Measurements from ENCODE around the gene PHF24. TPM values are rescaled to one million over a fixed set of nuclear protein-coding genes. Genes with fewer than 3 reads are reported as not detected.

PHF24 gene
- total and polyA plus RNA-seq, 2 donors from 2014 or later: 0.09 to 0.98 TPM

DNA sequence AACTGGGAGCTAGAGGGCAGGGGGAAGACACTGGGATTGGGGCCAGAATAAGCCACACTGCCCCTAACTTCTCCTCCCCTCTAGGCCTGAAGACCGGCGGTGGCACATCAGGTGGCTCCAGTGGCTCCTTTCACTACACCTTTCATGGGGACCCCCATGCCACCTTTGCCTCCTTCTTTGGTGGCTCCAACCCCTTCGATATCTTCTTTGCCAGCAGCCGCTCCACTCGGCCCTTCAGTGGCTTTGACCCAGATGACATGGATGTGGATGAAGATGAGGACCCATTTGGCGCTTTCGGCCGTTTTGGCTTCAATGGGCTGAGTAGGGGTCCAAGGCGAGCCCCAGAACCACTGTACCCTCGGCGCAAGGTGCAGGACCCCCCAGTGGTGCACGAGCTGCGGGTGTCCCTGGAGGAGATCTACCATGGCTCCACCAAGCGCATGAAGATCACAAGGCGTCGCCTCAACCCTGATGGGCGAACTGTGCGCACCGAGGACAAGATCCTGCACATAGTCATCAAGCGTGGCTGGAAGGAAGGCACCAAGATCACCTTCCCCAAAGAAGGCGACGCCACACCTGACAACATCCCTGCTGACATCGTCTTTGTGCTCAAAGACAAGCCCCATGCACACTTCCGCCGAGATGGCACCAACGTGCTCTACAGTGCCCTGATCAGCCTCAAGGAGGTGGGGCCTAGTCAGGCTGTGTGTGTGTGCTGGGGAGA lies 38.3 kb downstream of the PHF24 start:
- H3K4me1 ChIP-seq (ENCODE audit: control insufficient read depth in 2 of 3, insufficient read depth in 2 of 3, low read depth in 1 of 3, low read length in 3 of 3): peaks cover 0 to 47% (median 40%) of the 10 kb centered on the region in 3 donors
- intact Hi-C loops (cut with DNase I): no loop called here
- DNase-seq: peak in 1 of 5 donors; percentile 64
- no peak for FAIRE-seq
- TF ChIP-seq, protein P1, sequence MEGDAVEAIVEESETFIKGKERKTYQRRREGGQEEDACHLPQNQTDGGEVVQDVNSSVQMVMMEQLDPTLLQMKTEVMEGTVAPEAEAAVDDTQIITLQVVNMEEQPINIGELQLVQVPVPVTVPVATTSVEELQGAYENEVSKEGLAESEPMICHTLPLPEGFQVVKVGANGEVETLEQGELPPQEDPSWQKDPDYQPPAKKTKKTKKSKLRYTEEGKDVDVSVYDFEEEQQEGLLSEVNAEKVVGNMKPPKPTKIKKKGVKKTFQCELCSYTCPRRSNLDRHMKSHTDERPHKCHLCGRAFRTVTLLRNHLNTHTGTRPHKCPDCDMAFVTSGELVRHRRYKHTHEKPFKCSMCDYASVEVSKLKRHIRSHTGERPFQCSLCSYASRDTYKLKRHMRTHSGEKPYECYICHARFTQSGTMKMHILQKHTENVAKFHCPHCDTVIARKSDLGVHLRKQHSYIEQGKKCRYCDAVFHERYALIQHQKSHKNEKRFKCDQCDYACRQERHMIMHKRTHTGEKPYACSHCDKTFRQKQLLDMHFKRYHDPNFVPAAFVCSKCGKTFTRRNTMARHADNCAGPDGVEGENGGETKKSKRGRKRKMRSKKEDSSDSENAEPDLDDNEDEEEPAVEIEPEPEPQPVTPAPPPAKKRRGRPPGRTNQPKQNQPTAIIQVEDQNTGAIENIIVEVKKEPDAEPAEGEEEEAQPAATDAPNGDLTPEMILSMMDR (IDR thresholded peaks at IDR 0.05; ENCODE audit: borderline replicate concordance, extremely low read depth, insufficient read depth): no peak
- no peaks in the 10 kb centered on the region for H3K9me3 ChIP-seq (ENCODE audit: control insufficient read depth in 2 of 3, insufficient read depth in 1 of 3, low read length in 3 of 3)
- peaks cover 0 to 3% (median 0%) of the 10 kb centered on the region in 3 donors for H3K36me3 ChIP-seq (ENCODE audit: control insufficient read depth in 2 of 3, insufficient read depth in 3 of 3, low read length in 3 of 3)
- peak overlapping the region in 1 of 3 donors; percentile 3 for H3K4me3 ChIP-seq (ENCODE audit: low read length in 3 of 3)
- H3K27ac ChIP-seq (ENCODE audit: low read depth in 2 of 2, low read length in 2 of 2): peak overlapping the region; percentile 81 to 86
- no peaks in the 10 kb centered on the region for H3K27me3 ChIP-seq (ENCODE audit: control insufficient read depth, insufficient read depth, low read length)
- peak overlapping the region in 1 of 3 donors; percentile 6 for H3K9ac ChIP-seq (ENCODE audit: low read length in 3 of 3)

DNA sequence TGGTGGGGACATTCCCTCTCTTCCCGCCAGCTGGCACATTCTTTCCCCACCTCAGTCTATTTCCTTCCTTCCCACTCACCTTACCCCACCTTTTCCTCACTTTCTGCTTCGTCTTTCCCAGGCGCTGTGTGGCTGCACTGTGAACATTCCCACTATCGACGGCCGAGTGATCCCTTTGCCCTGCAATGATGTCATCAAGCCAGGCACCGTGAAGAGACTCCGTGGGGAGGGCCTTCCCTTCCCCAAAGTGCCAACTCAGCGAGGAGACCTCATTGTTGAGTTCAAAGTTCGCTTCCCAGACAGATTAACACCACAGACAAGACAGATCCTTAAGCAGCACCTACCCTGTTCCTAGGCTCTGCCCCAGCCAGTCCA lies 38.8 kb downstream of the PHF24 start:
- peak overlapping the region in 1 of 3 donors; percentile 3 for H3K4me3 ChIP-seq (ENCODE audit: low read length in 3 of 3)
- H3K36me3 ChIP-seq (ENCODE audit: control insufficient read depth in 2 of 3, insufficient read depth in 3 of 3, low read length in 3 of 3): peaks cover 0 to 3% (median 0%) of the 10 kb centered on the region in 3 donors
- peak overlapping the region in 1 of 3 donors; percentile 6 for H3K9ac ChIP-seq (ENCODE audit: low read length in 3 of 3)
- no peaks in the 10 kb centered on the region for H3K27me3 ChIP-seq (ENCODE audit: control insufficient read depth, insufficient read depth, low read length)
- DNase-seq (peak in 3 of 5 donors; percentile 36 to 78 (median 57)), FAIRE-seq (no peak)
- TF ChIP-seq, protein P1 (IDR thresholded peaks at IDR 0.05; ENCODE audit: borderline replicate concordance, extremely low read depth, insufficient read depth): no peak
- H3K27ac ChIP-seq (ENCODE audit: low read depth in 2 of 2, low read length in 2 of 2): peak overlapping the region; percentile 81 to 86
- no peaks in the 10 kb centered on the region for H3K9me3 ChIP-seq (ENCODE audit: control insufficient read depth in 2 of 3, insufficient read depth in 1 of 3, low read length in 3 of 3)
- H3K4me1 ChIP-seq (ENCODE audit: control insufficient read depth in 2 of 3, insufficient read depth in 2 of 3, low read depth in 1 of 3, low read length in 3 of 3): peaks cover 0 to 44% (median 40%) of the 10 kb centered on the region in 3 donors
- intact Hi-C loops (cut with DNase I): no loop called here

DNA sequence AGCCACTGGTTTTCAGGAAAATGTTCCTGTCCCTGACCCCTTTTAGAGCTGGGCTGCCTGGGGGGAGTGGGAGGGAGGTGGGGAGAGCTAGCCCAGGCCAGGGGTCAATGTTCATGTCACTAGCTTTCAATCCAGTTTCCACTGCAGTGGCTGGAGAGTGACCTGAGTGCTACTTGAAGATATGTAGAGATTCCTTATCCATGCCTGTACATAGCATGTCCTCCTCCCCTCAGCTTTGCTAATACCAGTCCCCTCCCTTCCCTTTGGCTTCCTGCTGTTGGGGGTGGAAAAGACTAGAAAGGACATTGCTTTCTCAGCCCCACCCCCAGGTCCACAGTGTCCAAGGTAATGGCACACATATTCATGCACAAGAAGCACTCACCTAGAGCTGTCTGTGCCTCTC lies 39.3 kb downstream of the PHF24 start:
- no peaks in the 10 kb centered on the region for H3K9me3 ChIP-seq (ENCODE audit: control insufficient read depth in 2 of 3, insufficient read depth in 1 of 3, low read length in 3 of 3)
- FAIRE-seq: no peak
- H3K4me3 ChIP-seq (ENCODE audit: low read length in 3 of 3): no peak overlapping the region
- no peak for DNase-seq
- H3K27me3 ChIP-seq (ENCODE audit: control insufficient read depth, insufficient read depth, low read length): no peaks in the 10 kb centered on the region
- H3K4me1 ChIP-seq (ENCODE audit: control insufficient read depth in 2 of 3, insufficient read depth in 2 of 3, low read depth in 1 of 3, low read length in 3 of 3): peaks cover 0 to 40% (median 40%) of the 10 kb centered on the region in 3 donors
- peak overlapping the region; percentile 81 to 86 for H3K27ac ChIP-seq (ENCODE audit: low read depth in 2 of 2, low read length in 2 of 2)
- peaks cover 0 to 3% (median 0%) of the 10 kb centered on the region in 3 donors for H3K36me3 ChIP-seq (ENCODE audit: control insufficient read depth in 2 of 3, insufficient read depth in 3 of 3, low read length in 3 of 3)
- TF ChIP-seq, protein P1 (IDR thresholded peaks at IDR 0.05; ENCODE audit: borderline replicate concordance, extremely low read depth, insufficient read depth): no peak
- no peak overlapping the region for H3K9ac ChIP-seq (ENCODE audit: low read length in 3 of 3)
- intact Hi-C loops (cut with DNase I): no loop called here
